ENCODE results near the gene CEP89.

DNA sequence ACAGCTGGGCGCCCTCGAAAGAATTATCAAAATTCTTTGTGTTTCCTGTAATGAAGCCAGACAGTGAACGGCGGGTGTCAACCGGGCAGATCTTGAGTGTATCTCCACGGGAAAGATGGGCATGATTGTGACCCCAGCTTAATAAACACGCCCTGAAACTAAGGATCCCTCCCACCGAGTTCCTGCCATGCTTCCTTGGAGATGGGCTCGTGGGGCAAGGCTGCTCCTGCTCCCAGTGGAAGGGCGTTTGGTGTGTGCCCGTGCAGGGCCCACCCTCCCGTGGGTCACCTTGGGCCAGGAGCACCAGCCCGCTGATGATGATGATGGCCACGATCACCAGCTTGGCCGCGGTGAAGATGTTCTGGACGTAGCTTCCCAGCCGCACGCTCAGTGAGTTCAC is 109.6 kb downstream of the CEP89 start:
- TF ChIP-seq, protein P1, sequence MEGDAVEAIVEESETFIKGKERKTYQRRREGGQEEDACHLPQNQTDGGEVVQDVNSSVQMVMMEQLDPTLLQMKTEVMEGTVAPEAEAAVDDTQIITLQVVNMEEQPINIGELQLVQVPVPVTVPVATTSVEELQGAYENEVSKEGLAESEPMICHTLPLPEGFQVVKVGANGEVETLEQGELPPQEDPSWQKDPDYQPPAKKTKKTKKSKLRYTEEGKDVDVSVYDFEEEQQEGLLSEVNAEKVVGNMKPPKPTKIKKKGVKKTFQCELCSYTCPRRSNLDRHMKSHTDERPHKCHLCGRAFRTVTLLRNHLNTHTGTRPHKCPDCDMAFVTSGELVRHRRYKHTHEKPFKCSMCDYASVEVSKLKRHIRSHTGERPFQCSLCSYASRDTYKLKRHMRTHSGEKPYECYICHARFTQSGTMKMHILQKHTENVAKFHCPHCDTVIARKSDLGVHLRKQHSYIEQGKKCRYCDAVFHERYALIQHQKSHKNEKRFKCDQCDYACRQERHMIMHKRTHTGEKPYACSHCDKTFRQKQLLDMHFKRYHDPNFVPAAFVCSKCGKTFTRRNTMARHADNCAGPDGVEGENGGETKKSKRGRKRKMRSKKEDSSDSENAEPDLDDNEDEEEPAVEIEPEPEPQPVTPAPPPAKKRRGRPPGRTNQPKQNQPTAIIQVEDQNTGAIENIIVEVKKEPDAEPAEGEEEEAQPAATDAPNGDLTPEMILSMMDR (conservative IDR thresholded peaks at IDR 0.05; ENCODE audit: low read depth, low read length): no peak
- no peak for TF ChIP-seq RFX5 (IDR thresholded peaks at IDR 0.05; ENCODE audit: low read depth, low read length)
- TF ChIP-seq MXI1 (IDR thresholded peaks at IDR 0.05; ENCODE audit: borderline replicate concordance, low read depth, low read length): no peak

All from IMR-90 (cell line).